Parathyroid adenoma (tissue), 2 donors: ENCODE data around the gene CAPN15.

Experiments
- H2AFZ ChIP-seq: fragments of 300-600 bp; sonication (generic); one replicate; pipeline ENCODE4 v1.7.0; 2017; ENCODE audit warnings: antibody characterized with exemption, mild to moderate bottlenecking
- H3K27ac ChIP-seq: fragments of 300-600 bp; sonication (generic); one replicate; pipeline ENCODE4 v1.7.0; 2017
- H3K27me3 ChIP-seq: fragments of 300-600 bp; sonication (generic); one replicate; pipeline ENCODE4 v1.7.0; 2017; ENCODE audit warnings: low read length; ENCODE audit not compliant: control insufficient read depth, insufficient read depth
- H3K36me3 ChIP-seq: fragments of 300-600 bp; sonication (generic); one replicate; pipeline ENCODE4 v1.7.0; 2017; ENCODE audit warnings: low read length; ENCODE audit not compliant: control insufficient read depth, insufficient read depth
- H3K4me1 ChIP-seq: fragments of 300-600 bp; sonication (generic); one replicate; pipeline ENCODE4 v1.7.0; 2017; ENCODE audit warnings: control low read depth
- H3K4me2 ChIP-seq: fragments of 300-600 bp; sonication (generic); one replicate; pipeline ENCODE4 v1.7.0; 2017; ENCODE audit warnings: low read length
- H3K4me3 ChIP-seq: fragments of 300-600 bp; sonication (generic); one replicate; pipeline ENCODE4 v1.7.0; 2017; ENCODE audit warnings: low read depth, low read length
- H3K79me2 ChIP-seq: fragments of 300-600 bp; sonication (generic); one replicate; pipeline ENCODE4 v1.7.0; 2017; ENCODE audit warnings: control low read depth
- H3K9ac ChIP-seq: fragments of 300-600 bp; sonication (generic); one replicate; pipeline ENCODE4 v1.7.0; 2017; ENCODE audit warnings: mild to moderate bottlenecking
- H3K9me3 ChIP-seq: fragments of 300-600 bp; sonication (generic); one replicate; pipeline ENCODE4 v1.7.0; 2017; ENCODE audit warnings: low read length; ENCODE audit not compliant: control insufficient read depth
- CTCF ChIP-seq: fragments of 300-600 bp; sonication (generic); IDR thresholded peaks from one replicate; pipeline ENCODE4 v1.7.0; 2017; ENCODE audit warnings: antibody characterized with exemption, mild to moderate bottlenecking
- donor health status: primary hyperparathyroidism.

Gene CAPN15

GRCh38 chr16:559021-559380 is 31.5 kb downstream of the CAPN15 start:
- Histone ChIP-seq H3K79me2 (no peaks in the 10 kb centered on the region), H3K4me3 (no peak overlapping the region), H3K4me2 (no peak overlapping the region), H3K27me3 (no peaks in the 10 kb centered on the region), H2AFZ (no peak overlapping the region), H3K4me1 (peaks cover 5% of the 10 kb centered on the region), H3K27ac (no peak overlapping the region), H3K36me3 (no peaks in the 10 kb centered on the region), H3K9me3 (no peaks in the 10 kb centered on the region), H3K9ac (no peak overlapping the region)
- no peak for TF ChIP-seq CTCF

- Histone ChIP-seq H3K4me3 (no peak overlapping the region), H3K36me3 (no peaks in the 10 kb centered on the region), H3K4me2 (no peak overlapping the region), H3K27ac (no peak overlapping the region), H3K9ac (no peak overlapping the region), H3K27me3 (no peaks in the 10 kb centered on the region), H3K79me2 (no peaks in the 10 kb centered on the region), H3K9me3 (no peaks in the 10 kb centered on the region), H3K4me1 (peaks cover 7% of the 10 kb centered on the region), H2AFZ (no peak overlapping the region)
- TF ChIP-seq CTCF: no peak
Measured at GRCh38 chr16:559411-560203, 32.1 kb downstream of the CAPN15 start.

GRCh38 chr16:560204-560700 is 32.7 kb downstream of the CAPN15 start, which contains the start of gene PRR35:
Gene PRR35, plus strand, starts transcription at chr16:560394. Its CDS starts 2,901 bp downstream, at chr16:563295.
- TF ChIP-seq CTCF: no peak
- Histone ChIP-seq H3K27ac (no peak within 1 kb of the TSS), H2AFZ (no peak within 1 kb of the TSS), H3K4me2 (no peak within 1 kb of the TSS), H3K36me3 (no peaks in the 10 kb centered on the region), H3K9ac (no peak within 1 kb of the TSS), H3K4me1 (peaks cover 14% of the 10 kb centered on the region), H3K4me3 (no peak within 1 kb of the TSS), H3K79me2 (no peaks in the 10 kb centered on the region), H3K9me3 (no peaks in the 10 kb centered on the region), H3K27me3 (no peaks in the 10 kb centered on the region)

GRCh38 chr16:560701-561412 is 33.3 kb downstream of the CAPN15 start:
- Histone ChIP-seq H2AFZ (no peak overlapping the region), H3K27me3 (no peaks in the 10 kb centered on the region), H3K4me2 (no peak overlapping the region), H3K9me3 (no peaks in the 10 kb centered on the region), H3K36me3 (no peaks in the 10 kb centered on the region), H3K9ac (no peak overlapping the region), H3K27ac (no peak overlapping the region), H3K79me2 (no peaks in the 10 kb centered on the region), H3K4me1 (peaks cover 19% of the 10 kb centered on the region), H3K4me3 (no peak overlapping the region)
- TF ChIP-seq CTCF: no peak
